Tibial nerve (tissue), 4 donors: ENCODE data around the gene TAB2.

Source experiments
- CTCF ChIP-seq, 5 experiments: fragments of 200-600 bp in 3 of 5; fragments of 450-650 bp in 2 of 5; sonication (generic) in 3 of 5; IDR thresholded peaks; one replicate each; pipeline ENCODE4 v1.5.1; 2016 to 2019; ENCODE audit warnings: antibody characterized with exemption in 5 of 5, mild to moderate bottlenecking in 3 of 5, moderate library complexity in 2 of 5
- EP300 ChIP-seq, 2 donors: sonication (generic); formaldehyde crosslinking; IDR thresholded peaks; one replicate each; pipeline ENCODE4 v1.6.1; 2017; ENCODE audit warnings: antibody characterized with exemption in 2 of 2, mild to moderate bottlenecking in 1 of 2
- POLR2A ChIP-seq, 2 donors: fragments of 450-650 bp; IDR thresholded peaks; one replicate each; pipeline ENCODE4 v1.6.1; 2017; ENCODE audit warnings: antibody characterized with exemption in 2 of 2, mild to moderate bottlenecking in 2 of 2, moderate library complexity in 2 of 2

GRCh38 chr6:149456311-149457021, 139.0 kb downstream of the TAB2 start:
- no peak for TF ChIP-seq CTCF (IDR thresholded peaks at IDR 0.05)
- no peak for TF ChIP-seq POLR2A (IDR thresholded peaks at IDR 0.05)
- no peak for TF ChIP-seq EP300 (IDR thresholded peaks at IDR 0.05)
